Measurements from ENCODE around the gene CELA3B. TPM values are rescaled to one million over a fixed set of nuclear protein-coding genes. Genes with fewer than 3 reads are reported as not detected.
"Not testable (repeated sequence)": the region's sequence is repeated elsewhere in the genome, so short reads cannot be mapped to it uniquely, and the experiment has no call there.

CELA3B gene
- total and polyA plus RNA-seq, 2 experiments from 2014 or later = 0.33 TPM; not detected in 1

- Histone ChIP-seq H3K79me2 (no peaks in the 10 kb centered on the region), H2AFZ (no peak overlapping the region), H3K4me1 (ENCODE audit: insufficient read depth) (no peaks in the 10 kb centered on the region), H3K27ac (no peak overlapping the region), H3K27me3 (no peaks in the 10 kb centered on the region), H3K9me2 (replicated peaks; ENCODE audit: insufficient read depth) (no peaks in the 10 kb centered on the region), H3K4me2 (no peak overlapping the region), H4K20me1 (ENCODE audit: insufficient read depth, poor library complexity, severe bottlenecking) (no peaks in the 10 kb centered on the region), H3K36me3 (replicated peaks; ENCODE audit: insufficient read depth, low read depth) (no peaks in the 10 kb centered on the region), H3K4me3 (no peak overlapping the region), H3K9me3 (ENCODE audit: low read depth) (no peaks in the 10 kb centered on the region)
- WGBS (ENCODE audit: low lambda C conversion rate, missing lambda C conversion rate) = 89% methylated on average over 15 of the region's 15 CpGs
- DNase-seq (ENCODE audit: low spot score) = no peak
- TF ChIP-seq CTCF (IDR thresholded peaks at IDR 0.05; ENCODE audit: poor library complexity) = no peak
- TF ChIP-seq EZH2 (IDR thresholded peaks at IDR 0.05; ENCODE audit: borderline replicate concordance) = no peak
- no peak for TF ChIP-seq EZH2phosphoT487 (IDR thresholded peaks at IDR 0.05; ENCODE audit: low read depth, severe bottlenecking, unreplicated experiment)
Observed at GRCh38 chr1:21966247-21967000, 10.4 kb upstream of the CELA3B start.

- not testable (repeated sequence) for H3K9me3 ChIP-seq (ENCODE audit: low read depth); H3K4me1 ChIP-seq (ENCODE audit: insufficient read depth); H3K79me2 ChIP-seq; H3K27me3 ChIP-seq; DNase-seq (ENCODE audit: low spot score); H3K36me3 ChIP-seq (replicated peaks; ENCODE audit: insufficient read depth, low read depth); H3K27ac ChIP-seq; H2AFZ ChIP-seq; H3K4me2 ChIP-seq; H3K9me2 ChIP-seq (replicated peaks; ENCODE audit: insufficient read depth); H3K4me3 ChIP-seq; H4K20me1 ChIP-seq (ENCODE audit: insufficient read depth, poor library complexity, severe bottlenecking)
- 92% methylated on average over 5 of the region's 6 CpGs for WGBS (ENCODE audit: low lambda C conversion rate, missing lambda C conversion rate)
Observed at GRCh38 chr1:21967216-21967615, 9.6 kb upstream of the CELA3B start.

GRCh38 chr1:21969066-21969465 lies 7.8 kb upstream of the CELA3B start:
- not testable (repeated sequence) for H4K20me1 ChIP-seq (ENCODE audit: insufficient read depth, poor library complexity, severe bottlenecking); DNase-seq (ENCODE audit: low spot score); H3K9me3 ChIP-seq (ENCODE audit: low read depth); H3K4me1 ChIP-seq (ENCODE audit: insufficient read depth); H3K4me2 ChIP-seq; H2AFZ ChIP-seq; H3K27me3 ChIP-seq; H3K79me2 ChIP-seq; H3K9me2 ChIP-seq (replicated peaks; ENCODE audit: insufficient read depth); H3K27ac ChIP-seq; H3K4me3 ChIP-seq; H3K36me3 ChIP-seq (replicated peaks; ENCODE audit: insufficient read depth, low read depth)
- 94% methylated on average over 5 of the region's 5 CpGs for WGBS (ENCODE audit: low lambda C conversion rate, missing lambda C conversion rate)

GRCh38 chr1:21970523-21970922 lies 6.3 kb upstream of the CELA3B start:
- not testable (repeated sequence) for H3K27ac ChIP-seq; H4K20me1 ChIP-seq (ENCODE audit: insufficient read depth, poor library complexity, severe bottlenecking); DNase-seq (ENCODE audit: low spot score); H3K4me1 ChIP-seq (ENCODE audit: insufficient read depth); H3K4me2 ChIP-seq; H3K9me2 ChIP-seq (replicated peaks; ENCODE audit: insufficient read depth); H3K9me3 ChIP-seq (ENCODE audit: low read depth); H3K36me3 ChIP-seq (replicated peaks; ENCODE audit: insufficient read depth, low read depth); H3K27me3 ChIP-seq; H2AFZ ChIP-seq; H3K79me2 ChIP-seq; H3K4me3 ChIP-seq
- WGBS (ENCODE audit: low lambda C conversion rate, missing lambda C conversion rate) = 57% methylated on average over 4 of the region's 4 CpGs

- H3K27me3 ChIP-seq; H3K4me3 ChIP-seq; H3K4me1 ChIP-seq (ENCODE audit: insufficient read depth); H3K9me3 ChIP-seq (ENCODE audit: low read depth); H3K9me2 ChIP-seq (replicated peaks; ENCODE audit: insufficient read depth); H3K36me3 ChIP-seq (replicated peaks; ENCODE audit: insufficient read depth, low read depth); H2AFZ ChIP-seq; H4K20me1 ChIP-seq (ENCODE audit: insufficient read depth, poor library complexity, severe bottlenecking); H3K79me2 ChIP-seq; DNase-seq (ENCODE audit: low spot score): not testable (repeated sequence)
- WGBS (ENCODE audit: low lambda C conversion rate, missing lambda C conversion rate) = 46% methylated on average over 2 of the region's 2 CpGs
- Histone ChIP-seq H3K4me2 (peak overlapping the region; percentile 5), H3K27ac (peak overlapping the region; percentile 90)
Observed at GRCh38 chr1:21972973-21973441, 3.8 kb upstream of the CELA3B start.

GRCh38 chr1:21973948-21974347 lies 2.9 kb upstream of the CELA3B start:
- not testable (repeated sequence) for H3K4me1 ChIP-seq (ENCODE audit: insufficient read depth); H3K4me2 ChIP-seq; H2AFZ ChIP-seq; H4K20me1 ChIP-seq (ENCODE audit: insufficient read depth, poor library complexity, severe bottlenecking); H3K27me3 ChIP-seq; H3K9me3 ChIP-seq (ENCODE audit: low read depth); H3K79me2 ChIP-seq; DNase-seq (ENCODE audit: low spot score); H3K4me3 ChIP-seq; H3K9me2 ChIP-seq (replicated peaks; ENCODE audit: insufficient read depth); H3K36me3 ChIP-seq (replicated peaks; ENCODE audit: insufficient read depth, low read depth)
- WGBS (ENCODE audit: low lambda C conversion rate, missing lambda C conversion rate) = 71% methylated on average over 8 of the region's 8 CpGs
- H3K27ac ChIP-seq = peak overlapping the region; percentile 90

GRCh38 chr1:21974699-21975098 lies 2.1 kb upstream of the CELA3B start:
- not testable (repeated sequence) for H3K27me3 ChIP-seq; H3K27ac ChIP-seq; H3K9me3 ChIP-seq (ENCODE audit: low read depth); H3K79me2 ChIP-seq; H4K20me1 ChIP-seq (ENCODE audit: insufficient read depth, poor library complexity, severe bottlenecking); H3K4me1 ChIP-seq (ENCODE audit: insufficient read depth); H3K36me3 ChIP-seq (replicated peaks; ENCODE audit: insufficient read depth, low read depth); DNase-seq (ENCODE audit: low spot score); H3K4me2 ChIP-seq; H3K4me3 ChIP-seq; H2AFZ ChIP-seq; H3K9me2 ChIP-seq (replicated peaks; ENCODE audit: insufficient read depth)
- WGBS (ENCODE audit: low lambda C conversion rate, missing lambda C conversion rate) = 33% methylated on average over 6 of the region's 6 CpGs

GRCh38 chr1:21975296-21975695 lies 1.5 kb upstream of the CELA3B start:
- not testable (repeated sequence) for DNase-seq (ENCODE audit: low spot score); H3K27ac ChIP-seq; H3K36me3 ChIP-seq (replicated peaks; ENCODE audit: insufficient read depth, low read depth); H3K79me2 ChIP-seq; H3K4me3 ChIP-seq; H3K27me3 ChIP-seq; H3K9me2 ChIP-seq (replicated peaks; ENCODE audit: insufficient read depth); H2AFZ ChIP-seq; H4K20me1 ChIP-seq (ENCODE audit: insufficient read depth, poor library complexity, severe bottlenecking); H3K4me2 ChIP-seq; H3K9me3 ChIP-seq (ENCODE audit: low read depth); H3K4me1 ChIP-seq (ENCODE audit: insufficient read depth)
- 88% methylated on average over 8 of the region's 9 CpGs for WGBS (ENCODE audit: low lambda C conversion rate, missing lambda C conversion rate)

All from hepatocyte (in vitro differentiated cells).